CD4-positive, alpha-beta T cell treated with Interleukin-12 subunit alpha and Interleukin-12 subunit beta, for 1 hour (primary cell): ENCODE measurements around the gene RAB9A.
"Not testable (repeated sequence)": the region's sequence is repeated elsewhere in the genome, so short reads cannot be mapped to it uniquely, and the experiment has no call there.

ENCODE experiments used
- DNase-seq: peaks from one replicate; pipeline ENCODE4 v3.0.0-alpha.2; 2020

Gene RAB9A

GRCh38 chrX:13703135-13703534 is 14.2 kb downstream of the RAB9A start:
- DNase-seq, result no peak

- no peak for DNase-seq
These were observed 14.7 kb downstream of the RAB9A start for GRCh38 chrX:13703589-13703988.

- no peak for DNase-seq
These were observed 22.2 kb downstream of the RAB9A start for GRCh38 chrX:13711141-13711540.

GRCh38 chrX:13716455-13716854 is 27.5 kb downstream of the RAB9A start:
- peak; percentile 23 for DNase-seq

- DNase-seq, result peak; percentile 73
These were observed 28.0 kb downstream of the RAB9A start for GRCh38 chrX:13716905-13717304.

GRCh38 chrX:13717700-13718472 is 29.0 kb downstream of the RAB9A start:
- no peak for DNase-seq

GRCh38 chrX:13719192-13719856 is 30.4 kb downstream of the RAB9A start:
- DNase-seq, result peak; percentile 50

GRCh38 chrX:13721371-13721770 is 32.4 kb downstream of the RAB9A start:
- DNase-seq, result no peak

- DNase-seq, result no peak
These were observed 33.0 kb downstream of the RAB9A start for GRCh38 chrX:13721819-13722519.

- DNase-seq, result peak; percentile 73
These were observed 36.0 kb downstream of the RAB9A start for GRCh38 chrX:13724878-13725277.

- DNase-seq, result not testable (repeated sequence)
These were observed 37.7 kb downstream of the RAB9A start for GRCh38 chrX:13726583-13726982.

GRCh38 chrX:13730523-13730922 is 41.6 kb downstream of the RAB9A start:
- not testable (repeated sequence) for DNase-seq

- DNase-seq, result no peak
These were observed 43.5 kb downstream of the RAB9A start for GRCh38 chrX:13732246-13733067.

- no peak for DNase-seq
These were observed 44.6 kb downstream of the RAB9A start for GRCh38 chrX:13733506-13733905.

- peak; percentile 94 for DNase-seq
These were observed 45.6 kb downstream of the RAB9A start, which contains the start of the genes OFD1 and TRAPPC2 for GRCh38 chrX:13734278-13735172. Gene OFD1, plus strand, starts transcription at chrX:13734748. Its CDS starts 324 bp downstream, at chrX:13735072. Gene TRAPPC2, minus strand, starts transcription at chrX:13734620. Its CDS starts 14,657 bp downstream, at chrX:13719963.

- DNase-seq, result no peak
These were observed 52.8 kb downstream of the RAB9A start for GRCh38 chrX:13741695-13742094.

- DNase-seq, result peak; percentile 74
These were observed 53.7 kb downstream of the RAB9A start for GRCh38 chrX:13742397-13743176.

GRCh38 chrX:13747836-13748235 is 58.9 kb downstream of the RAB9A start:
- DNase-seq, result peak; percentile 50

GRCh38 chrX:13748486-13748885 is 59.6 kb downstream of the RAB9A start:
- DNase-seq, result no peak

GRCh38 chrX:13750204-13750603 is 61.3 kb downstream of the RAB9A start:
- DNase-seq, result peak; percentile 58

- DNase-seq, result no peak
These were observed 61.9 kb downstream of the RAB9A start for GRCh38 chrX:13750812-13751211.
